NOMO-1 treated with dmso at 0.1 percent for 144 hours (cell line): ENCODE results near the gene OMG.
A peak's percentile ranks its signal among the peaks of the same experiment; 100 is the strongest.
"Not testable (repeated sequence)": the region's sequence is repeated elsewhere in the genome, so short reads cannot be mapped to it uniquely, and the experiment has no call there.

ENCODE experiments used
- DNase-seq: peaks from one replicate; lab custom pipeline; 2025; ENCODE audit not compliant: unreplicated experiment; lab: John Stamatoyannopoulos, UW

OMG gene

DNA sequence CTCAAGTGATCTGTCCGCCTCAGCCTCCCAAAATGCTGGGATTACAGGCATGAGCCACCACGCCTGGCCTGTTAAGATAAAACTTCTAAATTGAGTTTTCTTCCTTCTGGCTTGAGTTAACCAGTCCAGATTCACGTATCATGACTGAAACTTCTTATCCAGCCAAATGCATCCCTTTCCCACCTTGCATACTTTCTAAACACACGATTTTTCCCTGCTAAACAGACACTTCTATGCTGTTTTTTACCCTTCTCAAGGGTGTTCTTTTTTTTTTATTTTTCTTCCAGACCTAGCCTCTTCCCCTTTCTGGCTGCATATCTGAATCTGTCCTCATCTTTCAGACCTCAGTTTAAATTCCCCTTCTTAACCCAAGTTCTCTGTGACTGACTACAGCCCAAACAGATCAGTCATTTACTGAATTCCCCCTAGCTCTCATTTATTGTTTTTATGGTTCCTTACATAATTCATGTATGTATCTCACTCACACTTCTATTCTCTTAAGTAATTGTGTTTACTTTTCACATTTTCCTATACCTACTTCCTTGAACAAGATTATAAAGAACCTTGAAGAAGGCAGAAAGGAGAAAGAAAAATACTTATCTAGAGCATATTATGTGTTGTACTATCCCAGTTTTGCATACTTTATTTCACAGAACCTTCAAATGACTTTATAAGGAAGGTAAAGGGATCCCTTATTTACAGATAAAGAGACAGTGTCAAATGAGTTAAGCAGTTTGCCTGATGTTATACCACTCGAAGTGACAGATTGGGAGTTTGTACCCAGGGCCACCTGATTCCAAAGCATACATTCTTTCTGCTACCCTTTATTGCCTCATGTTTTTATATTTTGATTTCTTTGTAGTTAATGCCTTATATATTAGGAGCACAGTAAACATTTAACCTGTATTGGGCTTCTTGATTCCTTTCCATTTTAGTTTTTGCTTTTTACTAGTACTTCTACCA lies 11.6 kb upstream of the OMG start:
- peak; percentile 40 for DNase-seq

DNA sequence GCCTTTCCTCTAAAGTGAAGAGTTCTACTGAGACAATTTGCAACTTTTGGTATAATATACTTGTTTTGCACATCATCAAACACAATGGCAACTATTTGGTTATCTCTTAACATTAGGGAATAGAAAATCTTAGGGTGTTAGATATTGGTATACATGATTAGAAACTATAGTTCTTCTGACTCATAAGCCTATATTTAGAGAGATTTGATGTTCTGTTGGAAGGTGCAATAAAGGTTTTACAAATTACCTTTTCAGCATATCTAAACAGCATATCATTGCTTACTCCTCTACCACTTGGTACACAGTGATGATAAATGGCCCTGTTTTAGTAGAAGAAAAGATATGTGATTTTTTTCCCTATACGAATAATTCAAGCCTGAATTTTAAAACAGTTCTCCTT lies 10.6 kb upstream of the OMG start:
- DNase-seq: no peak

DNA sequence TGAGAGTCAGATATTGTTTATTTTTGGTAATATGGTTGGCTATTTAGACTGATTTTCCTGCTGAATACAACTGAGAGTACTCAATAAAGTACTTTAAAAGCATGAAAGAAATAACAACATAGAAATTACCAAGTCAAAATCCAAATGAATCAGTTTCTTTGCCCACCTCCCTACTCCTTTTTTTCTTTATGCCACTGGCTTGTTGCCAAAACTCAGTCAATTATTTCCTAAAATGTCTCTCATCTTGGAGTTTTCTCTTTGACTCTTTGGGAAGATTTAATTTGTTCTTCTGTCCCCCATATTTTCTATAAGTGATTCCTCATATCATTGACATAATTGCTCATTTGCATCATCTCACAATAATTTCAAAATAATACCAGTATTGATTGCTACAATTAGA lies 2.6 kb upstream of the OMG start:
- no peak for DNase-seq

DNA sequence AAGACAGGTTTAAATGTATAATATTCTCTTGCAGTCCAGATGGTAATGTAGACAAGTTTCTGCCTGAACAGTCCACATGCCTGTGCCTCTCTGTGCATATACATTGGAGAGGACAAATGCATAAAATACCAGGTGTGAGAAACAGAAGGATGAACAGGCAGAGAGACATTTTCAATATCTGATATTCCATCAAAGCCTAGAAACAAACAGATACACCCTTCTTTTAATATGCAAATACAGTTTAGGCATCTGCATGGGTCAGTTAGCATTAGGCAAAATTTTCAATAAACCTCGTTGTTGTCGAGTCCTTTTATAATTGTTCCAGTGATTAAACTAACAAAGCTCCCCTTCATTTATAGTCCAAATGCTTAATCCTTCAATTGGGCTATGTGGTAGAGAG lies 897 bp downstream of the OMG start:
- DNase-seq: no peak

GRCh38 chr17:31295489-31295871 lies 1.6 kb downstream of the OMG start:
- DNase-seq: no peak

DNA sequence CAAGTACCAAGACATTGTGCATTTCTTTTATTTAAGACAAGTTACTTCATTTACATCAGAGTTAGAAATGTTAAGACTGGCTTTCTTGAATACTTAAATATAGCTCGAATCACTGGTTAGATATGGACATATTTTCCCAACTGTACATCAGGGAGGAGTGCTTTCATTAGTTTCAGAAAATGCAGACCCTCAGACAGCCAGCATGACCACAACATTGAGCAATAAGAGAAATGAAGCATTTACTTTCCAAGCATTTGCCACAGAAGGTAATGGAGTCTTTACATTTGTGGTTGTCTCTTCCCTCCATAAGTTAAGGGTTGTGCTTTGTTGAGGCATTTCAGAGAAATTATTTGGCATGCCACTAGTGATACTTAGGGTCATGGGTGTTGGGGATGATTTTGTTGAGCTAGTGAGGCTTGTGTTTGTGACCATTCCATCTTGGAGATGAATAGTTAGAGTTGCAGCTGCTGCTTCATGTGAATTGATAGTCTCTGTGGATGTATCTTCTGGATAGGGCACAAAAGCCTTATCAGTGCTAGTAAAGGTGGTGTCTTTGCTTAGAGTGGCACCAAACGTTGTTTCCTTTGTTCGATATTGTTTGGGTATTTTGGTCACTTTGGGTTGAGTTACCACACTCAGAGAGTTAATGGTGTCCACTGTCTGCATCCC lies 2.1 kb downstream of the OMG start:
- DNase-seq: no peak

DNA sequence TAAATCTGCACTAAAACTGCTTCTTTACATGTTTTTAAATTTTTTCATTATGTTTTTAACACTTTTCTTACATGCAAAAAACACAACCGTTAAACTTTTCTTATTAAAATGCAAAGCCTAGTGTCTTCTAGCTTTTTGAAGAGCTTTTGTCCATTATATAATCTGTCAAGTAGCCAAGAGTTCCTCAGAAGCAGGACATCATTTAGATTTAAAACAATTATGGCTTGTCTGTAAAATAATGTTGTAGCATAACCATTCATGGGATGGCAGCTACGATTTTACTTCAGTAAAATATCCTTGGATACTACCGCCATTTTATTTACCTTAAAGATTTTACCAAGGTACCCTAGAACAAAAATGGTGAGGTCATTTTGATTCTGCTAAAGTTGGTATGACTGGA lies 2.8 kb downstream of the OMG start:
- no peak for DNase-seq

DNA sequence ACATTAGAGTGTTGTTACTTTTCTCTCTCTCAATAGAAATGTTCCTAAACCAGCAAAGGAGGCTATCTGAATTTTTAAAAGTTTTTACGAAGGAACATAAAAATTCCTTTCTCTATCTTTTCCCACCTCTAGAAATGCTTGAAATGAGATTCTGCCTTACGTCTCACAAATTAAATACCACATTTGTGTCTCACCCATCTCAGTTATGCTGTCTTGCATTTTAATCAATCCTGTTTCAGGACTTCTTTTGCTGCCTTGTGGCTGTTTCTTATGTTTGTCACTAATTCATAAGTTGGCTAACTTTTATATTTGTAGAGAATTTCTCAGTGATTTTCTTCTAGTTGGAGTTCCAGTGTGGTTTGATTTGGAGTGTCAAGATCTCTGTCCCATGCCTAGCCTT lies 3.5 kb downstream of the OMG start:
- no peak for DNase-seq

GRCh38 chr17:31291820-31292219 lies 5.2 kb downstream of the OMG start:
- no peak for DNase-seq

DNA sequence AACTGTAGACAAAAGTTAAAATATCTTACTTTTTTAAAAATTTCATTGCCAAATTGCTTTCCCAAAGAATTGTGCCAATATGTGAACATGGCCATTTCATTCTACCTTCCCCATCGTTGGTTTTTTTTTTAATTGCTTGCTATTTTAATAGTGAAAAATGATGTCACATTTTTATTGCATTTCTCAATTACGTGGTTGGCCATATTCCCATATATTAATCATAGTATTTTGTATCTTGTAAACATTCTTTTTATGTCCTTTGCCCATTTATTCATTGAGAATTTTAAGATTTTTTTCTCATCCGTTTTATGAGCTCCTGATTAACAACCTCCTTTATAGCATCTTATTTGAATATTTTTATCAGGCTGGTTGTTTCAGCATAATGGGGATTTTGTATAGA lies 7.2 kb downstream of the OMG start:
- no peak for DNase-seq

GRCh38 chr17:31287932-31288331 lies 9.1 kb downstream of the OMG start:
- DNase-seq: not testable (repeated sequence)

GRCh38 chr17:31286587-31286986 lies 10.5 kb downstream of the OMG start:
- DNase-seq: no peak

- DNase-seq: no peak
Observed at GRCh38 chr17:31283841-31284240, 13.2 kb downstream of the OMG start.

DNA sequence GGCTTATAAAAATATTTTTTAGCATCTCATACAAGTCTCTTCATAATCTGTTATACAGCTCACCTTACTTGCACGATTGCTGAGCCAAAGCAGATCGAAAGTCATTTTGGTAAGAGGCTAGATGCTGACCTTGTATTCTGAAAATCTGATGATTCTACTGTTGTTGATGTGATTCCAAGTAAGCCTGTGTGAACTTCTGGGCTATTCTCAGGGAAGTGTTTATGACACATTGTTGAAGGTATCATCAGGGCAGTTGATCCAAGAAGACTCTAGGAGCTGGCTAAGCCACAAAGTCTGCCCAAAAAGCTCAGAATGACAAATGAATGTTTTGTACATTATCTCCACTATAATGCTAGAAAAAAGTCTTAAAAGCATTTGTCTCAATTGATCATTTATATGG lies 16.0 kb downstream of the OMG start:
- DNase-seq: no peak

- DNase-seq: no peak
Observed at GRCh38 chr17:31279401-31279800, 17.6 kb downstream of the OMG start.

- DNase-seq: no peak
Observed at GRCh38 chr17:31275116-31275515, 21.9 kb downstream of the OMG start.

- peak; percentile 41 for DNase-seq
Observed at GRCh38 chr17:31274252-31274651, 22.8 kb downstream of the OMG start.

- no peak for DNase-seq
Observed at GRCh38 chr17:31273516-31273915, 23.5 kb downstream of the OMG start.

DNA sequence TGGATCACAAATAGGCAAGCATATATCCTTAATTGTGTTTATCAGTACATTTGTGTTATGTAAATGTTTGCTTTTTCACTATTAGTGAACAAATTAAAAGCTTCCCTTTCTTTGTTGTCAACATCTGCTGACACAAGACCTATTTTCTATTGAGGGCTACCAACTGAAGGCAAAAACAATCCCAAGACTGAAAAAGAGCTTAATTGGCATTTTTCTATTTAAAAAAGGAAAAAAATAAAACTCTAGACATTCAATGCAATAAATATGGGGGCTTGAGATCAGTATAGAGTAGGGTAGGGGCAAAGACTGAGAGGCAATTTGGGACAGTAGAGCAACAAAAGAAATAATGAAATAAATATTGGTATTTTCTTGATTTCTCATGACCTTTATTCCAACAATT lies 24.2 kb downstream of the OMG start:
- DNase-seq: no peak

DNA sequence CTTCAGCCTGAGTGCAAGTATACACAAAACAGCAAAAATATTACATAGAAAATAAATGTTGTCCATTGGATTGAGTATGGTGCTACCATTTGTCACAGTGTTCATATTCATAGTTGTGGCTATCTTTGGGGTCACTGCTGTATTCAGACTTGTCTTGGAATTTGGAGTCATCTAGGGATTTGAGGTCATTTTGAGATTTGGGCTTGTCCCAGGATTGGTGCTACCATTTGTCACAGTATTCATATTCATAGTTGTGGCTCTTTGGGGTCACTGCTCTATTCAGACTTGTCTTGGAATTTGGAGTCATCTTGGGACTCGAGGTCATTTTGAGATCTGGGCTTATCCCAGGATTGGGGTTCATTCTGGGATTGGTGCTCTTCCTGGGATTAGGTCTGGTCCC lies 24.8 kb downstream of the OMG start:
- DNase-seq: no peak

- DNase-seq: no peak
Observed at GRCh38 chr17:31269578-31269983, 27.5 kb downstream of the OMG start.

- DNase-seq: no peak
Observed at GRCh38 chr17:31269036-31269577, 27.9 kb downstream of the OMG start.
